T-cell (primary cell): ENCODE results near the gene KATNAL2. TPM values are rescaled to one million over a fixed set of nuclear protein-coding genes. Genes with fewer than 3 reads are reported as not detected.
A peak's percentile ranks its signal among the peaks of the same experiment; 100 is the strongest.

ENCODE experiments used
- ATAC-seq, 4 experiments: fragments of 200-7000 bp in 3 of 4; fragments of 150-1000 bp in 1 of 4; cut with Tn5 transposase; replicated peaks in 1 of 4; 1 replicate in 3 of 4; 2 replicates in 1 of 4; pipeline ENCODE4 v1.10.0; 2021; ENCODE audit warnings: moderate library complexity in 3 of 4, mild to moderate bottlenecking in 2 of 4, moderate number of reproducible peaks in 1 of 4
- CTCF ChIA-PET, 2 donors: fragments of 300-600 bp; sonication (Branson Sonifier 250); formaldehyde crosslinking; loops; one replicate each; lab custom pipeline; 2022; ENCODE audit warnings: antibody characterized with exemption in 2 of 2; lab: Charles Lee
- POLR2A ChIA-PET, 2 donors: fragments of 300-600 bp; sonication (Branson Sonifier 250); formaldehyde crosslinking; loops; one replicate each; lab custom pipeline; 2022; ENCODE audit warnings: antibody characterized with exemption in 2 of 2; lab: Charles Lee
- DNase-seq, 35 experiments: peaks; one replicate each; pipeline versions ENCODE4 v3.0.0 to v3.0.0-alpha.2; 2013 to 2023
- H3K27ac ChIP-seq: one replicate; pipeline ENCODE4 v1.5.1; 2013; ENCODE audit warnings: low read length
- H3K27me3 ChIP-seq, 2 experiments: replicated peaks in 1 of 2; 1 replicate in 1 of 2; 2 replicates in 1 of 2; pipeline versions ENCODE4 v1.6.1 to v1.7.0; 2013; ENCODE audit warnings: low read length in 1 of 2, mixed read lengths in 1 of 2; ENCODE audit not compliant: control insufficient read depth in 2 of 2, insufficient read depth in 2 of 2; ENCODE audit errors: extremely low read depth in 1 of 2
- H3K36me3 ChIP-seq, 2 donors: 1 replicate in 1 of 2; 2 replicates in 1 of 2; pipeline versions ENCODE4 v1.6.1 to v1.7.0; 2013; ENCODE audit warnings: low read length in 1 of 2; ENCODE audit not compliant: control insufficient read depth in 2 of 2, insufficient read depth in 1 of 2; ENCODE audit errors: extremely low read depth in 1 of 2
- H3K4me1 ChIP-seq, 2 experiments: 1 replicate in 1 of 2; 2 replicates in 1 of 2; pipeline versions ENCODE4 v1.6.1 to v1.7.0; 2013; ENCODE audit warnings: low read length in 2 of 2, mixed read lengths in 1 of 2; ENCODE audit not compliant: insufficient read depth in 2 of 2, control insufficient read depth in 1 of 2; ENCODE audit errors: extremely low read depth in 1 of 2
- H3K4me3 ChIP-seq, 2 donors: 1 replicate in 1 of 2; 2 replicates in 1 of 2; pipeline versions ENCODE4 v1.5.1 to v1.7.0; 2013; ENCODE audit warnings: mild to moderate bottlenecking in 2 of 2, low read length in 1 of 2, moderate library complexity in 1 of 2; ENCODE audit not compliant: control insufficient read depth in 1 of 2; ENCODE audit errors: extremely low read depth in 1 of 2
- H3K9me3 ChIP-seq: 2 replicates; pipeline ENCODE4 v1.7.0; 2013
- H3K27ac Mint-ChIP-seq, 2 donors: one replicate each; pipeline ENCODE4 v1.8.0; 2020 to 2021; ENCODE audit warnings: mild to moderate bottlenecking in 2 of 2, mixed read lengths in 2 of 2
- H3K27me3 Mint-ChIP-seq, 2 donors: one replicate each; pipeline ENCODE4 v1.8.0; 2021 to 2022; ENCODE audit warnings: mixed read lengths in 2 of 2
- H3K36me3 Mint-ChIP-seq: one replicate; pipeline ENCODE4 v1.8.0; 2021; ENCODE audit warnings: mixed read lengths
- H3K4me1 Mint-ChIP-seq, 3 donors: one replicate each; pipeline ENCODE4 v1.8.0; 2020 to 2022; ENCODE audit warnings: mixed read lengths in 3 of 3, mild to moderate bottlenecking in 1 of 3
- H3K4me3 Mint-ChIP-seq, 3 donors: one replicate each; pipeline ENCODE4 v1.8.0; 2020 to 2022; ENCODE audit warnings: mild to moderate bottlenecking in 3 of 3, mixed read lengths in 3 of 3, moderate library complexity in 3 of 3
- H3K9me3 Mint-ChIP-seq, 3 donors: one replicate each; pipeline ENCODE4 v1.8.0; 2020 to 2022; ENCODE audit warnings: mixed read lengths in 3 of 3
- WGBS: methylation state at CpG from one replicate; pipeline ENCODE4 v1.1.5; 2013; ENCODE audit warnings: missing lambda C conversion rate; ENCODE audit not compliant: insufficient coverage; 5-methylcytosine and 5-hydroxymethylcytosine counted together
- total RNA-seq, 35 experiments: library from RNA in 6 of 35; stranded (reverse) in 6 of 35; fragments of 120-200 nt in 1 of 35; gene quantifications; one replicate each; pipeline versions ENCODE4 v1.2.1 to v1.2.4 and lab custom pipeline; 2013 to 2026

The KATNAL2 gene
- total RNA-seq, 5 donors from 2014 or later (not counting 1 experiment from before 2014, with no cell fraction given), result 0.53 to 1.7 (median 0.99) TPM; not detected in 1

DNA sequence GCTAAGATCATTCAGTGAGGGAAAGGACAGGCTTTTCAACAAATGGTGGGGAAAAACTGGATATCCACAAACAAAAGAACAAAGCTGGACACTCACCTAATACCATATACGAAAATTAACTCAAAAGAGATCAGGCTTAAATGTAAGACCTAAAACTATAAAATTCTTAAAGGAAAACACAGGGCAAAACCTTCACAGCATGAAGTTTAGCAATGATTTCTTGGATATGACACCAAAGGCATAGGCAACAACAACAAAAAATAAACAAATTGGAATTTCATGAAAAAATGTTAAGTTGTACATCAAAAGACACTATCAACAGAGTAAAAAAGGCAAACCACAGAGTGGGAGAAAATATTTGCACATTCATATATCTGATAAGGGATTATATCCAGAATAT lies 28.4 kb upstream of the KATNAL2 start:
- Histone ChIP-seq H3K36me3 (peaks cover 3 to 17% of the 10 kb centered on the region in 2 donors), H3K27ac (no peak overlapping the region), H3K4me1 (peaks cover 0 to 11% of the 10 kb centered on the region in 2 experiments), H3K27me3 (no peaks in the 10 kb centered on the region), H3K4me3 (no peak overlapping the region), H3K9me3 (peaks cover 13% of the 10 kb centered on the region)
- ChIA-PET POLR2A (no interaction called here), CTCF (interaction anchor here in 1 of 2 donors (0.6 kb wide), 1 partner anchor 1198 kb away, joined by 5 read pairs; no protein-coding TSS in a partner anchor)
- peaks cover 11 to 25% (median 15%) of the 10 kb centered on the region in 3 donors for H3K9me3 Mint-ChIP-seq
- DNase-seq (no peak), ATAC-seq (no peak)
- H3K4me1 Mint-ChIP-seq, result peaks cover 31 to 37% (median 35%) of the 10 kb centered on the region in 3 donors
- no peak overlapping the region for H3K27ac Mint-ChIP-seq
- H3K27me3 Mint-ChIP-seq, result no peaks in the 10 kb centered on the region
- H3K36me3 Mint-ChIP-seq, result peaks cover 50% of the 10 kb centered on the region
- no CpG with 5 or more reads among the region's 1 CpG for WGBS
- no peak overlapping the region for H3K4me3 Mint-ChIP-seq

DNA sequence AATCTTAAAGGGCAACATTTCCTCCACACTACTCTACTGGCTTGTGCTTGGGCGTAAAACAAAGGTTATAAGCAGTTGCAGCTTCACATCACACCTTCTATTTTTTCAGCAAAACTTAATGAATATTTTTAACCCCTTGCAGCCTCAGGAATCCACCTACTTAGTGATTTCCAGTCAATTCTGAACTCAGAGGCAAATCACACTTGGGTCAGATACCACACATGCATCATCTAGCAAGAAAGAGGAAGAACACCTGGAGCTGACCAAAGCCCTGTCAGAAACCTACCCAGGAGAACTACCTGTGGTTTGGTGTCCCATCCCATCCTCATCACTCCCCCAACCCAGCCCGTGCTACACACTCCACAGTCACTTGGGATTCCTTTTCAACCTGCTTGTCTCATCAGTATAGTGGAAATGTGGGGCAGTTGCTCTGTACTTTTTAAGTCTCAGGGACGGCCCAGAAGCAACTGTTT lies 25.6 kb upstream of the KATNAL2 start:
- H3K27ac ChIP-seq, result no peak overlapping the region
- H3K4me1 Mint-ChIP-seq, result peaks cover 43 to 50% (median 44%) of the 10 kb centered on the region in 3 donors
- H3K4me3 ChIP-seq, result no peak overlapping the region
- no peaks in the 10 kb centered on the region for H3K27me3 Mint-ChIP-seq
- no peak overlapping the region for H3K27ac Mint-ChIP-seq
- H3K9me3 ChIP-seq, result peaks cover 13% of the 10 kb centered on the region
- no peaks in the 10 kb centered on the region for H3K27me3 ChIP-seq
- peaks cover 3 to 17% of the 10 kb centered on the region in 2 donors for H3K36me3 ChIP-seq
- no peak for DNase-seq
- ATAC-seq, result peak in 1 of 4 experiments; percentile 37
- 71% methylated on average over 1 of the region's 3 CpGs for WGBS
- CTCF ChIA-PET, result no interaction called here
- POLR2A ChIA-PET, result no interaction called here
- H3K36me3 Mint-ChIP-seq, result peaks cover 58% of the 10 kb centered on the region
- H3K4me3 Mint-ChIP-seq, result no peak overlapping the region
- H3K4me1 ChIP-seq, result peaks cover 0 to 11% of the 10 kb centered on the region in 2 experiments
- H3K9me3 Mint-ChIP-seq, result peaks cover 11 to 25% (median 15%) of the 10 kb centered on the region in 3 donors

DNA sequence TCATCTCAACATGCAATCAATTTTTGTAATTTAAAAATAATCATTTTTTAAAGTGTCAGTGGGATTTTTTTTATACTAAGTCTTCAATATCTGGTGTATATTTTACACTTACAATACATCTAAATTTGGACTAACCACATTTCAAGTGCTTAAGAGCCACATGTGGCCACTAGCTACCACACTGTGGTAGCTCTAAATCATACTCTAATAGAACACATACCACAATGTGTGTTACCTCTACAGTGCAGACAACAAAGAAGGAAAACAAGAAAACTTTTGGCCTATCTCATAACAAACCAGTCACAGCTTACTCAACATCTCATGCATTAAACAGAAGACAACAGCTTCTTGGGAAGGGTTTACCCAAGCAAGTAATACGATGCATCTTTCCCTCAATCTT lies 24.6 kb upstream of the KATNAL2 start:
- peaks cover 51% of the 10 kb centered on the region for H3K36me3 Mint-ChIP-seq
- H3K4me3 Mint-ChIP-seq, result no peak overlapping the region
- WGBS, result no CpG with 5 or more reads among the region's 1 CpG

DNA sequence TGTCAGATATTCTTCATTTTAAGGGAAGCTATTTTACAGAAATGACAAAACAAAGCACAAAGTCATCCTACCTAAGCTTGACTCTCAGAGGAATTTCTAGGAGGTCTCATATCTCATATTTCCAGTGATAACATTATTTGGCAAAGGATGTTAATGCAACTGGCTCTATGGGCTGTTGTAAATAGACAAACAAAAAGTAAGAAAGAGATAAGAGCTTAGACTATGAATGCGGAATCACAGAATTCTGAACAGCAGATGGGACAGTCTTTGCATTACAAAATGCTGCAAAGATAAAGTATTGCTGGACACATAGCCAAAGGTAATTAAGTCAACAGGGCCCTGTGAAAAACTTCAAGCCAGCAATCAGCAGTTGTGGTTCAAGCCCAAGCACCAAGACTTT lies 24.0 kb upstream of the KATNAL2 start:
- no peak overlapping the region for H3K27ac ChIP-seq
- Mint-ChIP-seq H3K27me3 (no peaks in the 10 kb centered on the region), H3K36me3 (peaks cover 46% of the 10 kb centered on the region), H3K27ac (no peak overlapping the region), H3K4me1 (peaks cover 45 to 55% (median 46%) of the 10 kb centered on the region in 3 donors), H3K4me3 (no peak overlapping the region), H3K9me3 (peaks cover 11 to 17% (median 13%) of the 10 kb centered on the region in 3 donors)
- H3K9me3 ChIP-seq, result peaks cover 10% of the 10 kb centered on the region
- no peaks in the 10 kb centered on the region for H3K27me3 ChIP-seq
- peaks cover 3 to 15% of the 10 kb centered on the region in 2 donors for H3K36me3 ChIP-seq
- H3K4me3 ChIP-seq, result no peak overlapping the region
- WGBS, result 100% methylated on average over 1 of the region's 1 CpG
- H3K4me1 ChIP-seq, result peaks cover 0 to 11% of the 10 kb centered on the region in 2 experiments
- ChIA-PET POLR2A (no interaction called here), CTCF (no interaction called here)
- DNase-seq, result no peak
- no peak for ATAC-seq

More for the DNA sequence above, 24.6 kb upstream of the KATNAL2 start:
- Histone ChIP-seq H3K4me3 (no peak overlapping the region), H3K27me3 (no peaks in the 10 kb centered on the region), H3K36me3 (peaks cover 3 to 17% of the 10 kb centered on the region in 2 donors), H3K27ac (no peak overlapping the region), H3K9me3 (peaks cover 13% of the 10 kb centered on the region), H3K4me1 (peaks cover 0 to 11% of the 10 kb centered on the region in 2 experiments)
- H3K27ac Mint-ChIP-seq, result no peak overlapping the region
- CTCF ChIA-PET, result no interaction called here
- H3K27me3 Mint-ChIP-seq, result no peaks in the 10 kb centered on the region
- H3K4me1 Mint-ChIP-seq, result peaks cover 45 to 55% (median 45%) of the 10 kb centered on the region in 3 donors
- peaks cover 11 to 18% (median 15%) of the 10 kb centered on the region in 3 donors for H3K9me3 Mint-ChIP-seq
- no peak for DNase-seq
- no peak for ATAC-seq
- POLR2A ChIA-PET, result no interaction called here

DNA sequence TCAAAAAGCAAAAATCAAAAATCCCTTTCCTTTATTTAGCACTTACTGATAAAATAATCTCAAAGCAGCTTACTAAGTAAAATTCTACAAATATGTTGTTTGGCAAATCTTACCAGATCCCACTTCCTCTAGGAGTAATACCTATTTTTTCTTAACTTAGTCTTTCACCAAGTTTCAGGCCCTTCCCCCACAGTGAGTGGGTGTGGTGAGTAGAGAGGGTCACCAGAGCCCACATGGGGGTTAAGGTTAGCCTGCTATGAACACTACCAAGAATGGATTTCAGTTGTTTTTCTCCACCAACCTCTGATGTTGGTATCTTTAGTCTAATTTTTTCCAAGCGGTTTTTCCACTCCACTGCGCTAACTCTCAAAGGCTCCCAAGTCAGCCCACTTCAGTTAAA lies 23.3 kb upstream of the KATNAL2 start:
- POLR2A ChIA-PET, result no interaction called here
- Mint-ChIP-seq H3K4me1 (peaks cover 42 to 55% (median 46%) of the 10 kb centered on the region in 3 donors), H3K36me3 (peaks cover 39% of the 10 kb centered on the region), H3K27me3 (no peaks in the 10 kb centered on the region), H3K27ac (no peak overlapping the region), H3K9me3 (peaks cover 5 to 9% (median 6%) of the 10 kb centered on the region in 3 donors), H3K4me3 (no peak overlapping the region)
- Histone ChIP-seq H3K27ac (no peak overlapping the region), H3K36me3 (peaks cover 3 to 11% of the 10 kb centered on the region in 2 donors), H3K9me3 (peaks cover 5% of the 10 kb centered on the region), H3K4me1 (peaks cover 0 to 11% of the 10 kb centered on the region in 2 experiments), H3K27me3 (no peaks in the 10 kb centered on the region), H3K4me3 (no peak overlapping the region)
- ATAC-seq (no peak), DNase-seq (no peak)
- WGBS, result no CpG with 5 or more reads among the region's 2 CpGs
- CTCF ChIA-PET, result no interaction called here

DNA sequence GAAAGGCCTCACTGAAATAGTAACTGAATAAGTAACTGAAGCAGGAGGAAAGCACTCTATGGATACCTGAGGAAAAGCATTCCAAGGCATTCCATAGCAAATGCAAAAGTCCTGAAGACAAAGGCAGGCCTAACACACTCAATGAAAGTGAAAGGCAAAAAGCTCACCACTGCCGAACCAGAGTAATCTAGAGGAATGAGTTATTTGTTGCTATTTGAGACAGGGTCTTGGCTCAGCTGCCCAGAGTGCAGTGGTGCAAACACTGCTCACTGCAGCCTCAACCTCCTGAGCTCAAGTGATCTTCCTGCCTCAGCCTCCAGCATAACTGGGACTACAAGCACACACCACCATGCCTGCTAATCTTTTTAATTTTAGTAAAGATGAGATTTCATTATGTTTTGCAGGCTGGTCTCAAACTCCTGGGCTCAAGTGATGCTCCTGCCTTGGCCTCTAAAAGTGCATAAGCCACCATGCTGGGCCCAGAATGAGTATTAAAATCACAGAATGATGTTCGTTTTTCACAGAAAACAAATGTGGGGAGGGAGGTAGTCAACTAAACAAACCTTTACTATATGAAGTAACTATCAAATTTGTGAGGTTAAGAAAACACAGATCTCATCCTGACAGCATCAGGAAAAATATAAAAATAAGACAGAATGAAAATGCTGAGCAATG lies 18.0 kb upstream of the KATNAL2 start:
- H3K36me3 ChIP-seq, result peaks cover 0 to 2% of the 10 kb centered on the region in 2 donors
- Mint-ChIP-seq H3K4me1 (peaks cover 28 to 29% (median 28%) of the 10 kb centered on the region in 3 donors), H3K36me3 (peaks cover 43% of the 10 kb centered on the region), H3K27ac (no peak overlapping the region), H3K4me3 (no peak overlapping the region), H3K9me3 (no peaks in the 10 kb centered on the region), H3K27me3 (no peaks in the 10 kb centered on the region)
- H3K27me3 ChIP-seq, result no peaks in the 10 kb centered on the region
- H3K27ac ChIP-seq, result no peak overlapping the region
- ChIA-PET CTCF (interaction anchor here in 1 of 2 donors (1.0 kb wide), 1 partner anchor 10 kb away, joined by 4 read pairs; no protein-coding TSS in a partner anchor), POLR2A (no interaction called here)
- no CpG with 5 or more reads among the region's 2 CpGs for WGBS
- H3K4me1 ChIP-seq, result peaks cover 0 to 3% of the 10 kb centered on the region in 2 experiments
- DNase-seq (no peak), ATAC-seq (no peak)
- no peak overlapping the region for H3K4me3 ChIP-seq
- no peaks in the 10 kb centered on the region for H3K9me3 ChIP-seq
